ENCODE measurements around the gene DDX19B.
"Not testable (repeated sequence)": the region's sequence is repeated elsewhere in the genome, so short reads cannot be mapped to it uniquely, and the experiment has no call there.

Gene DDX19B

DNA sequence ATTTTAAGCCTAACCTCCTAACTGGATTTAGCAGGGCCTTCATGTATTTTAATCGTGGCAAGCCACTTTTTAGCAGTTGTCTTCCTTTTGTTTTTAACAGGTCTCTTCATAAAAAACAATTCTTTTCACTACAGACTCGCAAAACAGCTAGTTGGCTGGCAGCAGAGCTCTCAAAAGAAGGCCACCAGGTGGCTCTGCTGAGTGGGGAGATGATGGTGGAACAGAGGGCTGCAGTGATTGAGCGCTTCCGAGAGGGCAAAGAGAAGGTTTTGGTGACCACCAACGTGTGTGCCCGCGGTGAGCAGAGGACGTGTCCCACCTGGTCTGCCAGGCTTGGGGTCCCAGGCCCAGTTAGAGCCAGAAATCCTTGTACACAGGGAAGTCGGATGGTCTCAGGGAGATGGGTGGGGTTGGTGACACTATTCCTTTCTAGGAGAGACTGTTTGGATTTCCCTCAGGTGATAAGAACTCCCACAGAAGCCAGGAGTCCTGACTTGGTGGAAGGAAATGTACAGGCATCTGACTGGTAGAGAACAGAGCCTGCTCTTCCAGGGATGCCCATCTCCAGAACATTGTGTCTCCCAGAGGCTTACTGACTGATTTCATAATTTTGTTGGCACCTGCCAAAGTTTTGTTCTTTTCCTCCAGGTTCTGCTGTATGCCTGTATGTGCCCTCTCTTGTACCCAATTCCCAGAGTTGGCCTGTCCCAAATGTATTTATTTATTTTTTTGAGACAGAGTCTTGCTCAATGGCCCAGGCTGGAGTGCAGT lies 32.8 kb downstream of the DDX19B start:
- Histone ChIP-seq H4K20me1 (ENCODE audit: insufficient read depth, low read length) (no peaks in the 10 kb centered on the region), H3K27ac (ENCODE audit: low read length) (no peak overlapping the region), H3K9me3 (replicated peaks; ENCODE audit: insufficient read depth, low read length) (no peaks in the 10 kb centered on the region), H3K79me2 (ENCODE audit: low read length) (no peaks in the 10 kb centered on the region), H3K27me3 (replicated peaks; ENCODE audit: insufficient read depth, low read length) (no peaks in the 10 kb centered on the region), H3K9me2 (replicated peaks; ENCODE audit: insufficient read depth, low read length) (no peaks in the 10 kb centered on the region), H2AFZ (ENCODE audit: low read length) (no peak overlapping the region), H3K4me1 (ENCODE audit: low read length) (no peaks in the 10 kb centered on the region), H3K36me3 (replicated peaks; ENCODE audit: insufficient read depth, low read length) (no peaks in the 10 kb centered on the region), H3K9ac (ENCODE audit: low read length) (no peak overlapping the region), H3K4me3 (ENCODE audit: low read length) (no peak overlapping the region), H3F3A (ENCODE audit: insufficient read depth, low read length) (no peaks in the 10 kb centered on the region), H3K4me2 (ENCODE audit: low read depth, low read length) (no peak overlapping the region)
- TF ChIP-seq EZH2phosphoT487 (IDR thresholded peaks at IDR 0.05; ENCODE audit: low read length) (no peak), EZH2 (optimal IDR thresholded peaks at IDR 0.05; ENCODE audit: low read depth, low read length) (no peak)
- TF ChIP-seq, protein P1, sequence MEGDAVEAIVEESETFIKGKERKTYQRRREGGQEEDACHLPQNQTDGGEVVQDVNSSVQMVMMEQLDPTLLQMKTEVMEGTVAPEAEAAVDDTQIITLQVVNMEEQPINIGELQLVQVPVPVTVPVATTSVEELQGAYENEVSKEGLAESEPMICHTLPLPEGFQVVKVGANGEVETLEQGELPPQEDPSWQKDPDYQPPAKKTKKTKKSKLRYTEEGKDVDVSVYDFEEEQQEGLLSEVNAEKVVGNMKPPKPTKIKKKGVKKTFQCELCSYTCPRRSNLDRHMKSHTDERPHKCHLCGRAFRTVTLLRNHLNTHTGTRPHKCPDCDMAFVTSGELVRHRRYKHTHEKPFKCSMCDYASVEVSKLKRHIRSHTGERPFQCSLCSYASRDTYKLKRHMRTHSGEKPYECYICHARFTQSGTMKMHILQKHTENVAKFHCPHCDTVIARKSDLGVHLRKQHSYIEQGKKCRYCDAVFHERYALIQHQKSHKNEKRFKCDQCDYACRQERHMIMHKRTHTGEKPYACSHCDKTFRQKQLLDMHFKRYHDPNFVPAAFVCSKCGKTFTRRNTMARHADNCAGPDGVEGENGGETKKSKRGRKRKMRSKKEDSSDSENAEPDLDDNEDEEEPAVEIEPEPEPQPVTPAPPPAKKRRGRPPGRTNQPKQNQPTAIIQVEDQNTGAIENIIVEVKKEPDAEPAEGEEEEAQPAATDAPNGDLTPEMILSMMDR (IDR thresholded peaks at IDR 0.05; ENCODE audit: low read length): peak; percentile 44
- DNase-seq: no peak

DNA sequence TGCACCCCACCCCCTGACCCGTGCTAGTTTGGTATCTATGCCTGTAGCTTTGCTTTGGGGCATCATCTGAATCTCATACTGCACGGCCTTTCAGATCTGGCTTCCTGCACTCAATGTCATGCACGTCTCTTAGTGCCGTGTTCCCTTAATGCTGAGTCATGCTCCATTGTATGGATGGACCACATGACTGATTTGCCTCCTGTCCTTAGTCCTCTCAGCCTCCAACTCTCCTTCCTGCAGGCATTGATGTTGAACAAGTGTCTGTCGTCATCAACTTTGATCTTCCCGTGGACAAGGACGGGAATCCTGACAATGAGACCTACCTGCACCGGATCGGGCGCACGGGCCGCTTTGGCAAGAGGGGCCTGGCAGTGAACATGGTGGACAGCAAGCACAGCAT lies 33.7 kb downstream of the DDX19B start:
- H3K4me2 ChIP-seq (ENCODE audit: low read depth, low read length); H3K9me2 ChIP-seq (replicated peaks; ENCODE audit: insufficient read depth, low read length); H2AFZ ChIP-seq (ENCODE audit: low read length); H4K20me1 ChIP-seq (ENCODE audit: insufficient read depth, low read length); DNase-seq; H3K27me3 ChIP-seq (replicated peaks; ENCODE audit: insufficient read depth, low read length); H3K4me3 ChIP-seq (ENCODE audit: low read length); H3K9ac ChIP-seq (ENCODE audit: low read length); H3K79me2 ChIP-seq (ENCODE audit: low read length); H3K4me1 ChIP-seq (ENCODE audit: low read length); H3K9me3 ChIP-seq (replicated peaks; ENCODE audit: insufficient read depth, low read length); H3K36me3 ChIP-seq (replicated peaks; ENCODE audit: insufficient read depth, low read length); H3K27ac ChIP-seq (ENCODE audit: low read length); H3F3A ChIP-seq (ENCODE audit: insufficient read depth, low read length): not testable (repeated sequence)

DNA sequence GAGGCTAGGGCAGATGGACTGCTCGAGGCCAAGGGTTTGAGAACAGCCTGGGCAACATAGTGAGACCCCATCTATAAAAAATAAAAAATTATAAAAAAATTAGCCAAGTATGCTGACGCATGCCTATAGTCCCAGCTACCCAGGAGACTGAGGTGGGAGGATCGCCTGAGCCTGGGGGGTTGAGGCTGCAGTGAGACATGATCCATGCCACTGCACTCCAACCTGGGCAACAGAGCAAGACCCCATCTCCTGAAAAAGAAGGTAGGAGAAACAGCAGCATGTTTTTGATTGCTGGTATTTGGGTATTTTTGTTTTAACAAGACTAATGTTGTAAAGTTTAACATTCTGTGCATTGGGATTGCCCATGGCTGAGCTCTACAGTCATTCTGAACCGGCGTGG lies 38.8 kb downstream of the DDX19B start:
- DNase-seq: no peak
- H3K9me2 ChIP-seq (replicated peaks; ENCODE audit: insufficient read depth, low read length): no peaks in the 10 kb centered on the region
- no peaks in the 10 kb centered on the region for H3K9me3 ChIP-seq (replicated peaks; ENCODE audit: insufficient read depth, low read length)
- no peak for TF ChIP-seq EZH2phosphoT487 (IDR thresholded peaks at IDR 0.05; ENCODE audit: low read length)
- no peak for TF ChIP-seq EZH2 (optimal IDR thresholded peaks at IDR 0.05; ENCODE audit: low read depth, low read length)
- no peak overlapping the region for H3K4me3 ChIP-seq (ENCODE audit: low read length)
- no peak overlapping the region for H3K27ac ChIP-seq (ENCODE audit: low read length)
- H3K27me3 ChIP-seq (replicated peaks; ENCODE audit: insufficient read depth, low read length): no peaks in the 10 kb centered on the region
- no peak overlapping the region for H3K4me2 ChIP-seq (ENCODE audit: low read depth, low read length)
- H3K4me1 ChIP-seq (ENCODE audit: low read length): no peaks in the 10 kb centered on the region
- no peak overlapping the region for H2AFZ ChIP-seq (ENCODE audit: low read length)
- H3K9ac ChIP-seq (ENCODE audit: low read length): no peak overlapping the region
- H4K20me1 ChIP-seq (ENCODE audit: insufficient read depth, low read length): no peaks in the 10 kb centered on the region
- H3K79me2 ChIP-seq (ENCODE audit: low read length): no peaks in the 10 kb centered on the region
- no peaks in the 10 kb centered on the region for H3K36me3 ChIP-seq (replicated peaks; ENCODE audit: insufficient read depth, low read length)
- H3F3A ChIP-seq (ENCODE audit: insufficient read depth, low read length): no peaks in the 10 kb centered on the region

DNA sequence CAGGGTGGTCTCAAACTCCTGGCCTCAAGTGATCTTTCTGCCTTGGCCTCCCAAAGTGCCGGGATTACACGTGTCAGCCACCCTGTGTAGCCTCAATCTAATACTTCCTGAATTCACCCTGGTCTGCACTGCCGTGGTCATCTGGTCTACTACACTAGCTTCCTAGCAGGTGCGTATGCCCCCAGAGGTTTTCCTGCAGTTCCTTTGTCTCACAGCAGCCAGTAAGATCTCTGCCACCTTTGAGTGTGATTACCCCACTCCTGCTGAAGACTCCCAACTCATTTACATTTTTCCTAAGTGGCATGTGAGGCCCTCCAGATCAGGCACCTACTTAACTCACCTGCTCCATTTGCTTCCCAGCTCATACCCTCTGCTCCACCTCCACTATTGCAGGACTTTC lies 42.6 kb downstream of the DDX19B start:
- Histone ChIP-seq H3K27me3 (replicated peaks; ENCODE audit: insufficient read depth, low read length) (no peaks in the 10 kb centered on the region), H4K20me1 (ENCODE audit: insufficient read depth, low read length) (no peaks in the 10 kb centered on the region), H3K9me3 (replicated peaks; ENCODE audit: insufficient read depth, low read length) (no peaks in the 10 kb centered on the region), H3K79me2 (ENCODE audit: low read length) (peaks cover 3% of the 10 kb centered on the region), H3K9ac (ENCODE audit: low read length) (no peak overlapping the region), H3K27ac (ENCODE audit: low read length) (no peak overlapping the region), H3K9me2 (replicated peaks; ENCODE audit: insufficient read depth, low read length) (no peaks in the 10 kb centered on the region), H3K4me1 (ENCODE audit: low read length) (0 out of 2 replicates have a peak, but pooled peaks cover 5% of the 10 kb centered on the region), H3K36me3 (replicated peaks; ENCODE audit: insufficient read depth, low read length) (no peaks in the 10 kb centered on the region), H2AFZ (ENCODE audit: low read length) (no peak overlapping the region), H3K4me2 (ENCODE audit: low read depth, low read length) (no peak overlapping the region), H3F3A (ENCODE audit: insufficient read depth, low read length) (peaks cover 5% of the 10 kb centered on the region), H3K4me3 (ENCODE audit: low read length) (no peak overlapping the region)
- TF ChIP-seq, protein P1 (IDR thresholded peaks at IDR 0.05; ENCODE audit: low read length): no peak
- TF ChIP-seq EZH2 (optimal IDR thresholded peaks at IDR 0.05; ENCODE audit: low read depth, low read length) (no peak), EZH2phosphoT487 (IDR thresholded peaks at IDR 0.05; ENCODE audit: low read length) (no peak)
- no peak for DNase-seq
